Spleen (tissue), 11 donors: ENCODE data around the gene KLHL41. TPM values are rescaled to one million over a fixed set of nuclear protein-coding genes. Genes with fewer than 3 reads are reported as not detected.

Source experiments
- DNase-seq: peaks from one replicate; pipeline ENCODE4 v3.0.0-alpha.2; 2020
- H3K27ac ChIP-seq, 8 donors: fragments of 200-600 bp; sonication (generic) in 7 of 8; 1 replicate in 4 of 8; 2 replicates in 4 of 8; pipeline versions ENCODE4 v1.5.0 to v1.8.0; 2016 to 2021; ENCODE audit warnings: inconsistent platforms in 4 of 8, mild to moderate bottlenecking in 4 of 8, moderate library complexity in 1 of 8
- H3K27me3 ChIP-seq, 7 donors: fragments of 200-600 bp; sonication (generic) in 6 of 7; replicated peaks in 1 of 7; 1 replicate in 4 of 7; 2 replicates in 3 of 7; pipeline versions ENCODE4 v1.5.0 to v1.8.0; 2016 to 2021; ENCODE audit warnings: inconsistent platforms in 3 of 7, mild to moderate bottlenecking in 1 of 7
- H3K36me3 ChIP-seq, 6 donors: fragments of 200-600 bp; sonication (generic) in 5 of 6; 1 replicate in 4 of 6; 2 replicates in 2 of 6; pipeline versions ENCODE4 v1.5.0 to v1.8.0; 2016 to 2021; ENCODE audit warnings: inconsistent platforms in 2 of 6
- H3K4me1 ChIP-seq, 6 donors: fragments of 200-600 bp; sonication (generic) in 5 of 6; 1 replicate in 3 of 6; 2 replicates in 3 of 6; pipeline versions ENCODE4 v1.5.0 to v1.8.0; 2016 to 2021; ENCODE audit warnings: inconsistent platforms in 3 of 6
- H3K4me3 ChIP-seq, 8 donors: fragments of 200-600 bp; sonication (generic) in 7 of 8; 1 replicate in 4 of 8; 2 replicates in 4 of 8; pipeline versions ENCODE4 v1.5.0 to v1.8.0; 2016 to 2021; ENCODE audit warnings: inconsistent platforms in 4 of 8, mild to moderate bottlenecking in 4 of 8, moderate library complexity in 2 of 8
- H3K9me3 ChIP-seq, 8 donors: fragments of 200-600 bp; sonication (generic) in 7 of 8; 1 replicate in 4 of 8; 2 replicates in 4 of 8; pipeline versions ENCODE4 v1.5.0 to v1.8.0; 2016 to 2021; ENCODE audit warnings: inconsistent platforms in 4 of 8
- POLR2A ChIP-seq, 3 donors: fragments of 450-650 bp; IDR thresholded peaks; one replicate each; pipeline ENCODE4 v1.5.1; 2017; ENCODE audit warnings: antibody characterized with exemption in 3 of 3, mild to moderate bottlenecking in 1 of 3
- POLR2AphosphoS5 ChIP-seq, 3 donors: sonication (generic); formaldehyde crosslinking; IDR thresholded peaks; one replicate each; pipeline ENCODE4 v1.5.1; 2017; ENCODE audit warnings: antibody characterized with exemption in 3 of 3
- WGBS, 5 donors: extraction: QIAGEN DNeasy Blood & Tissue Kit in 3 of 5; methylation state at CpG; one replicate each; pipeline versions ENCODE4 v1.1.5 to v1.1.7; 2013 to 2018; 5-methylcytosine and 5-hydroxymethylcytosine counted together
- intact Hi-C: fragments of 100-400 bp; cut with DNase I; formaldehyde crosslinking; loops from one replicate; pipeline ENCODE4 v1.15.0; 2023; ENCODE audit warnings: low total_unique reads
- polyA plus RNA-seq, 3 donors: library from polyadenylated mRNA; stranded (reverse); fragments of 200-250 nt; gene quantifications; one replicate each; pipeline ENCODE4 v1.2.1, GENCODE V29; 2013
- total RNA-seq, 7 donors: library from RNA; depleted of rRNA in 3 of 7; stranded (reverse); fragments of >200 nt in 3 of 7; fragmentation: NEBNext Ultra II Directional in 4 of 7; extraction: Animal tissue kit (Norgen Biotek cat#: 25700) in 4 of 7; gene quantifications; one replicate each; pipeline versions ENCODE4 v1.1.0 to v1.2.1, GENCODE V29; 2016 to 2021
- TF ChIP-seq, protein P1 (sequence below), 11 experiments: fragments of 200-600 bp in 7 of 11; fragments of 450-650 bp in 4 of 11; sonication (generic) in 4 of 11; IDR thresholded peaks in 8 of 11; conservative IDR thresholded peaks in 3 of 11; 1 replicate in 7 of 11; 2 replicates in 4 of 11; pipeline versions ENCODE4 v1.4.0 to v1.8.0; 2016 to 2021; ENCODE audit warnings: antibody characterized with exemption in 11 of 11, inconsistent platforms in 4 of 11, mild to moderate bottlenecking in 1 of 11
- donor health status: healthy with polysubstance abuse.
- donor health status: DM: no; HTN: no; CAD: no; lungs with moderate emphysema.
- donor health status: DM: no; HTN: no; CAD: no.
- donor health status: Bipolar disorder and iron deficiency.
- donor health status: healthy.
- donor health status: DM: no; HTN: no; CAD: no.
- donor health status: DM: yes; HTN: yes; CAD: no.

The KLHL41 gene
- total and polyA plus RNA-seq, 10 donors = 0.30 to 1.0 (median 0.68) TPM

DNA sequence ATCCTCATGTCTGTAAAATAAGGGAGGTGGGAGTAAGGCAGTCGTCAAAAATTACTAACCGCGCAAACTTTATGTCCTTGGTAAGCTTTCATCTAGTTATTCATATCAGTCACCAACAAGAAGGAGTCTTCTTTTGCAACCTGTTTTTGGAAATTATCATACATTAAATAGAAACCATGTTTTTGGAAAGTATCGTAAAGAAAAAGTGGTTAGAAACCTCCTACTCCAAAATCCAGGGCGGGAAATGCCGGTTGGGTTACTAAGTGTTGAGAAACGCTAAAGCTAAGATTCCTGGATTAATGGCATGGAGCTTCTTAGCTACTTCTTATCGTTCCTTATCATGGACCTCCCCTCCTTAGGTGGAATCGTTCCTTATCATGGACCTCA, 29.4 kb upstream of the KLHL41 start:
- H3K27me3 ChIP-seq = no peaks in the 10 kb centered on the region
- TF ChIP-seq POLR2A (IDR thresholded peaks at IDR 0.05) (no peak), POLR2AphosphoS5 (IDR thresholded peaks at IDR 0.05) (no peak)
- TF ChIP-seq, protein P1, sequence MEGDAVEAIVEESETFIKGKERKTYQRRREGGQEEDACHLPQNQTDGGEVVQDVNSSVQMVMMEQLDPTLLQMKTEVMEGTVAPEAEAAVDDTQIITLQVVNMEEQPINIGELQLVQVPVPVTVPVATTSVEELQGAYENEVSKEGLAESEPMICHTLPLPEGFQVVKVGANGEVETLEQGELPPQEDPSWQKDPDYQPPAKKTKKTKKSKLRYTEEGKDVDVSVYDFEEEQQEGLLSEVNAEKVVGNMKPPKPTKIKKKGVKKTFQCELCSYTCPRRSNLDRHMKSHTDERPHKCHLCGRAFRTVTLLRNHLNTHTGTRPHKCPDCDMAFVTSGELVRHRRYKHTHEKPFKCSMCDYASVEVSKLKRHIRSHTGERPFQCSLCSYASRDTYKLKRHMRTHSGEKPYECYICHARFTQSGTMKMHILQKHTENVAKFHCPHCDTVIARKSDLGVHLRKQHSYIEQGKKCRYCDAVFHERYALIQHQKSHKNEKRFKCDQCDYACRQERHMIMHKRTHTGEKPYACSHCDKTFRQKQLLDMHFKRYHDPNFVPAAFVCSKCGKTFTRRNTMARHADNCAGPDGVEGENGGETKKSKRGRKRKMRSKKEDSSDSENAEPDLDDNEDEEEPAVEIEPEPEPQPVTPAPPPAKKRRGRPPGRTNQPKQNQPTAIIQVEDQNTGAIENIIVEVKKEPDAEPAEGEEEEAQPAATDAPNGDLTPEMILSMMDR (IDR thresholded peaks at IDR 0.05 in 8 of 11, conservative IDR thresholded peaks at IDR 0.05 in 3 of 11) = no peak
- H3K36me3 ChIP-seq = peaks cover 0 to 27% (median 3%) of the 10 kb centered on the region in 6 donors
- no peaks in the 10 kb centered on the region for H3K9me3 ChIP-seq
- 40 to 48% (median 45%) methylated on average over 9 of the region's 9 CpGs for WGBS, 5 donors
- intact Hi-C loops = no loop called here
- DNase-seq = no peak
- peaks cover 0 to 25% (median 4%) of the 10 kb centered on the region in 6 donors for H3K4me1 ChIP-seq
- H3K4me3 ChIP-seq = peak overlapping the region; percentile 49 to 97 (median 84)
- peak overlapping the region in 4 of 8 donors; percentile 65 to 80 (median 74) for H3K27ac ChIP-seq

DNA sequence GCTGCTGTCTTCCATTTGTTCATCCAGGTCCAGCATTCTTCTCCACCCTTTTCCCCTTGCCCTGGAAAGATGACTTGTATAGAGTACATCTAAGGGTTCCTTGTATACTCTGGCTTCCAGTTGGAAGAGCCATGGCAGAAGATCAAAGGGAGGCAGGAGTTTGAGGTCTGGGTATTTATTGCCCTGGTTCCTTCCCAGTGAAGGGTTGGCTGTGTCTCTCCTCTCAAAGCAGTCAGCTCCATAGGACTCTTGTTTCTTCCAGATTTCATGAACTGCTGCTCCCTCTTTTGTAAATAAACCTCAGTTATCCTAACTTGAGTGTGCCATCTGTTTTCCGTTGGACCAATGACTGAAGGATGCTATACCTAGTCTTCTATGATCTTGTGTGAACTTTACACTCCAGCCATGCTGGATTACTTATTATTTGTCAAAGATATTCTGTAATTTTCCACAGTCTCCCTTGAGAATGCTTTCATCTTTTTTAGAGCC, 23.8 kb upstream of the KLHL41 start:
- no peak overlapping the region for H3K27ac ChIP-seq
- H3K36me3 ChIP-seq = peaks cover 0 to 46% (median 3%) of the 10 kb centered on the region in 6 donors
- H3K9me3 ChIP-seq = no peaks in the 10 kb centered on the region
- intact Hi-C loops = no loop called here
- TF ChIP-seq POLR2AphosphoS5 (IDR thresholded peaks at IDR 0.05) (no peak), POLR2A (IDR thresholded peaks at IDR 0.05) (no peak)
- TF ChIP-seq, protein P1 (IDR thresholded peaks at IDR 0.05 in 8 of 11, conservative IDR thresholded peaks at IDR 0.05 in 3 of 11) = no peak
- peaks cover 0 to 6% (median 0%) of the 10 kb centered on the region in 6 donors for H3K4me1 ChIP-seq
- no peak for DNase-seq
- WGBS, 5 donors = 96 to 100% (median 97%) methylated on average over 1 of the region's 1 CpG
- H3K27me3 ChIP-seq = no peaks in the 10 kb centered on the region
- H3K4me3 ChIP-seq = no peak overlapping the region

DNA sequence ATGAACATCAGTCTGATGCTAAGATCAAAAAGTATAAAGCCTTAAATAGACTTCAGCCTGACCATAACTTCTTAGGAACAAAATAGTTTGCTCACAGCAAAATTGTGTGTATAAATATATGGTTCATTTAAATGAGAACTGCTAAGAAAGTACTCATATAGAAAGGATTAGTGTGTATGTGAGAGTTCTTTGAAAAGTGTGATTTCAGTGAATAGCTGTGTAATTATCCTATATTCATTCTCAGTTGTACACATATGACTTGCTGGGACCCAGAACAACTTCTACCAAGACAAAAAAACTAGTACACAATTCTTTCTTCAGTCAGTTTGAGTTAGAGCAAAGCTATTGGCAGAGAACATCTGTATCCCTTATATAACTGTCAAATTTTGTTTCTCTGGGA, 23.0 kb upstream of the KLHL41 start:
- no peak overlapping the region for H3K27ac ChIP-seq
- H3K4me1 ChIP-seq = no peaks in the 10 kb centered on the region
- no peak overlapping the region for H3K4me3 ChIP-seq
- DNase-seq = no peak
- H3K27me3 ChIP-seq = no peaks in the 10 kb centered on the region
- peaks cover 0 to 46% (median 3%) of the 10 kb centered on the region in 6 donors for H3K36me3 ChIP-seq
- H3K9me3 ChIP-seq = no peaks in the 10 kb centered on the region
- intact Hi-C loops = no loop called here
- TF ChIP-seq, protein P1 (IDR thresholded peaks at IDR 0.05 in 8 of 11, conservative IDR thresholded peaks at IDR 0.05 in 3 of 11) = no peak
- TF ChIP-seq POLR2A (IDR thresholded peaks at IDR 0.05) (no peak), POLR2AphosphoS5 (IDR thresholded peaks at IDR 0.05) (no peak)

DNA sequence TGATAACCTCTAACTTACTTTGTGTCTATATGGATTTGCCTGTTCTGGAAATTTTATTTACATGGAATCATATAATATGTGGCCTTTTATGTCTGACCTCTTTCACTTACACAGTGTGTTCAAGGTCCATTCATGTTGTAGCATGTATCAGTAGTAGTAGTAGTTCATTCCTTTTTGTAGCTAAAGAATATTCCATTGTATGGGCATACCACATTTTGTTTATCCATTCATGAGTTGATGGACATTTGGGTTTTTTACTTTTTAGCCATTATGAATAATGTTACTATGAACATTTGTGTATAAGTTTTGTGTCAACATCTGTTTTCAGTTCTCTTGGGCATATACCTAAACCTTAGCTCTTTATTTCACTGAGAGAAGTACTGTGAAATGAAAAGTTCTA, 18.7 kb upstream of the KLHL41 start:
- H3K27ac ChIP-seq = no peak overlapping the region
- peaks cover 0 to 39% (median 0%) of the 10 kb centered on the region in 6 donors for H3K36me3 ChIP-seq
- intact Hi-C loops = no loop called here
- TF ChIP-seq, protein P1 (IDR thresholded peaks at IDR 0.05 in 8 of 11, conservative IDR thresholded peaks at IDR 0.05 in 3 of 11) = no peak
- TF ChIP-seq POLR2A (IDR thresholded peaks at IDR 0.05) (no peak), POLR2AphosphoS5 (IDR thresholded peaks at IDR 0.05) (no peak)
- H3K27me3 ChIP-seq = no peaks in the 10 kb centered on the region
- DNase-seq = no peak
- H3K4me3 ChIP-seq = no peak overlapping the region
- no peaks in the 10 kb centered on the region for H3K4me1 ChIP-seq
- H3K9me3 ChIP-seq = no peaks in the 10 kb centered on the region
